ENCODE results near the gene FCHSD1. TPM values are rescaled to one million over a fixed set of nuclear protein-coding genes. Genes with fewer than 3 reads are reported as not detected.

FCHSD1 gene
- total and polyA plus RNA-seq, 2 donors (not counting 3 experiments of a cell fraction or from before 2014, with no cell fraction given) = 35.1 to 37.0 TPM

- no peaks in the 10 kb centered on the region for H3K9me3 ChIP-seq (replicated peaks; ENCODE audit: control insufficient read depth, insufficient read depth, low read length)
- no peaks in the 10 kb centered on the region for H4K20me1 ChIP-seq (replicated peaks; ENCODE audit: control insufficient read depth, extremely low read depth, insufficient read depth, low read length)
- H3K79me2 ChIP-seq (ENCODE audit: control insufficient read depth, insufficient read depth, low read length) = peaks cover 65% of the 10 kb centered on the region
- no peaks in the 10 kb centered on the region for H3K36me3 ChIP-seq (ENCODE audit: control insufficient read depth in 2 of 2, extremely low read depth in 1 of 2, insufficient read depth in 2 of 2, low read length in 2 of 2)
- peaks cover 28% of the 10 kb centered on the region for H3K4me1 ChIP-seq (ENCODE audit: control insufficient read depth, extremely low read depth, insufficient read depth, low read length)
- H3K9me1 ChIP-seq (replicated peaks; ENCODE audit: control insufficient read depth, extremely low read depth, insufficient read depth, low read length) = no peaks in the 10 kb centered on the region
- FAIRE-seq (no peak), DNase-seq (ENCODE audit: low read depth, low spot score) (no peak)
- H2AFZ ChIP-seq (ENCODE audit: low read depth, low read length) = no peak overlapping the region
- dilution Hi-C loops (cut with MboI; ENCODE audit: extremely low pct_ligation_motif_present, low sequenced_read_pairs) (no loop called here), intact Hi-C loops (cut with micrococcal nuclease) (no loop called here)
- H3K27ac ChIP-seq (ENCODE audit: insufficient read depth, low read depth, low read length) = no peak overlapping the region
- ChIA-PET POLR2A (interaction anchor here (0.7 kb wide), 1 partner anchor 33 kb away, joined by 5 read pairs; no protein-coding TSS in a partner anchor), CTCF (interaction anchor here (0.5 to 9.0 kb wide), 4 partner anchors 10 to 971 kb away, joined by 3 to 114 read pairs (median 41); partner anchors contain the start of gene DIAPH1)
- H3K9ac ChIP-seq (replicated peaks; ENCODE audit: extremely low read depth, insufficient read depth, low read length) = no peak overlapping the region
- TF ChIP-seq POLR2AphosphoS5 (IDR thresholded peaks at IDR 0.05; ENCODE audit: insufficient read depth, low read depth, low read length) (no peak), POLR2A (IDR thresholded peaks at IDR 0.05; ENCODE audit: low read depth, low read length) (no peak), MAX (IDR thresholded peaks at IDR 0.05; ENCODE audit: insufficient read depth, insufficient read length) (no peak), GATA2 (IDR thresholded peaks at IDR 0.05; ENCODE audit: insufficient read depth, insufficient read length, low read depth, low read length) (no peak), MYC (IDR thresholded peaks at IDR 0.05; ENCODE audit: low read depth, low read length) (no peak), FOS (IDR thresholded peaks at IDR 0.05; ENCODE audit: borderline replicate concordance, insufficient read depth, low read length) (no peak), JUN (IDR thresholded peaks at IDR 0.05; ENCODE audit: borderline replicate concordance, insufficient read depth, insufficient read length, low read depth) (no peak), EZH2 (IDR thresholded peaks at IDR 0.05; ENCODE audit: borderline replicate concordance, low read depth, low read length, severe bottlenecking) (no peak)
- TF ChIP-seq, protein P1, sequence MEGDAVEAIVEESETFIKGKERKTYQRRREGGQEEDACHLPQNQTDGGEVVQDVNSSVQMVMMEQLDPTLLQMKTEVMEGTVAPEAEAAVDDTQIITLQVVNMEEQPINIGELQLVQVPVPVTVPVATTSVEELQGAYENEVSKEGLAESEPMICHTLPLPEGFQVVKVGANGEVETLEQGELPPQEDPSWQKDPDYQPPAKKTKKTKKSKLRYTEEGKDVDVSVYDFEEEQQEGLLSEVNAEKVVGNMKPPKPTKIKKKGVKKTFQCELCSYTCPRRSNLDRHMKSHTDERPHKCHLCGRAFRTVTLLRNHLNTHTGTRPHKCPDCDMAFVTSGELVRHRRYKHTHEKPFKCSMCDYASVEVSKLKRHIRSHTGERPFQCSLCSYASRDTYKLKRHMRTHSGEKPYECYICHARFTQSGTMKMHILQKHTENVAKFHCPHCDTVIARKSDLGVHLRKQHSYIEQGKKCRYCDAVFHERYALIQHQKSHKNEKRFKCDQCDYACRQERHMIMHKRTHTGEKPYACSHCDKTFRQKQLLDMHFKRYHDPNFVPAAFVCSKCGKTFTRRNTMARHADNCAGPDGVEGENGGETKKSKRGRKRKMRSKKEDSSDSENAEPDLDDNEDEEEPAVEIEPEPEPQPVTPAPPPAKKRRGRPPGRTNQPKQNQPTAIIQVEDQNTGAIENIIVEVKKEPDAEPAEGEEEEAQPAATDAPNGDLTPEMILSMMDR (IDR thresholded peaks at IDR 0.05; ENCODE audit: extremely low read depth in 1 of 2, insufficient read depth in 1 of 2, low read depth in 1 of 2, low read length in 2 of 2) = no peak
- no peaks in the 10 kb centered on the region for H3K27me3 ChIP-seq (ENCODE audit: control insufficient read depth in 2 of 2, insufficient read depth in 2 of 2, low read length in 2 of 2)
- BruUV-seq (replicated peaks) = no TSS peak
- no peak overlapping the region for H3K4me2 ChIP-seq (ENCODE audit: insufficient read depth, low read length)
- H3K4me3 ChIP-seq (replicated peaks in 1 of 3; ENCODE audit: insufficient read depth in 1 of 3, low read depth in 1 of 3, low read length in 3 of 3) = no peak overlapping the region
Observed at GRCh38 chr5:141608557-141608956, 42.7 kb downstream of the FCHSD1 start.

All from endothelial cell of umbilical vein (primary cell).